Coronary artery (tissue), 2 donors: ENCODE measurements around the gene S100Z.
"Not testable (repeated sequence)": the region's sequence is repeated elsewhere in the genome, so short reads cannot be mapped to it uniquely, and the experiment has no call there.

Experiments used
- DNase-seq: peaks from one replicate; pipeline ENCODE4 v3.0.0-alpha.2; 2017; ENCODE audit warnings: low spot score
- H3K27ac ChIP-seq, 2 donors: fragments of 200-600 bp; sonication (generic); one replicate each; pipeline ENCODE4 v1.5.1; 2016 to 2019
- H3K4me3 ChIP-seq: fragments of 200-600 bp; sonication (generic); 2 replicates; pipeline ENCODE4 v1.5.1; 2016; ENCODE audit warnings: mild to moderate bottlenecking, moderate library complexity
- CTCF ChIP-seq: fragments of 200-600 bp; sonication (generic); IDR thresholded peaks from one replicate; pipeline ENCODE4 v1.5.1; 2019; ENCODE audit warnings: antibody characterized with exemption

S100Z gene

GRCh38 chr5:76816110-76816831 is 33.5 kb upstream of the S100Z start:
- no peak for TF ChIP-seq CTCF
- no peak for DNase-seq
- H3K27ac ChIP-seq, result no peak overlapping the region
- H3K4me3 ChIP-seq, result no peak overlapping the region

- peak within 1 kb of the TSS; percentile 71 for H3K4me3 ChIP-seq
- H3K27ac ChIP-seq, result peak within 1 kb of the TSS in 1 of 2 donors; percentile 6
- TF ChIP-seq CTCF, result no peak
Measured at GRCh38 chr5:76818844-76819831, 30.7 kb upstream of the S100Z start, which contains the start of gene F2RL1. TSS of gene F2RL1 (plus strand) at chr5:76819030. CDS start at chr5:76819183, 153 bp downstream.

GRCh38 chr5:76819851-76820525 is 29.8 kb upstream of the S100Z start:
- H3K4me3 ChIP-seq, result peak overlapping the region; percentile 71
- no peak overlapping the region for H3K27ac ChIP-seq
- TF ChIP-seq CTCF, result no peak
- DNase-seq, result no peak

More at GRCh38 chr5:76818844-76819831, 30.7 kb upstream of the S100Z start, which contains the start of gene F2RL1:
- no peak for DNase-seq

GRCh38 chr5:76820526-76820890 is 29.3 kb upstream of the S100Z start:
- H3K27ac ChIP-seq, result no peak overlapping the region

GRCh38 chr5:76821136-76821535 is 28.7 kb upstream of the S100Z start:
- TF ChIP-seq CTCF, result no peak
- Histone ChIP-seq H3K4me3 (no peak overlapping the region), H3K27ac (no peak overlapping the region)
- no peak for DNase-seq

More at GRCh38 chr5:76820526-76820890, 29.3 kb upstream of the S100Z start:
- no peak for TF ChIP-seq CTCF
- no peak for DNase-seq
- H3K4me3 ChIP-seq, result no peak overlapping the region

GRCh38 chr5:76822105-76822731 is 27.6 kb upstream of the S100Z start:
- H3K4me3 ChIP-seq, DNase-seq, H3K27ac ChIP-seq: not testable (repeated sequence)

GRCh38 chr5:76826416-76826815 is 23.4 kb upstream of the S100Z start:
- not testable (repeated sequence) for H3K27ac ChIP-seq, H3K4me3 ChIP-seq, DNase-seq
